HL-60 (cell line): ENCODE measurements around the gene FAM107B.

ENCODE experiments used
- POLR2AphosphoS5 ChIP-seq: IDR thresholded peaks from 2 replicates; pipeline ENCODE4 v1.6.1; 2012; ENCODE audit warnings: low read depth
- TF ChIP-seq, protein P1 (sequence below): IDR thresholded peaks from one replicate; pipeline ENCODE4 v1.5.1; 2011; ENCODE audit warnings: low read length, control low read depth, inconsistent platforms; ENCODE audit not compliant: insufficient read depth

DNA sequence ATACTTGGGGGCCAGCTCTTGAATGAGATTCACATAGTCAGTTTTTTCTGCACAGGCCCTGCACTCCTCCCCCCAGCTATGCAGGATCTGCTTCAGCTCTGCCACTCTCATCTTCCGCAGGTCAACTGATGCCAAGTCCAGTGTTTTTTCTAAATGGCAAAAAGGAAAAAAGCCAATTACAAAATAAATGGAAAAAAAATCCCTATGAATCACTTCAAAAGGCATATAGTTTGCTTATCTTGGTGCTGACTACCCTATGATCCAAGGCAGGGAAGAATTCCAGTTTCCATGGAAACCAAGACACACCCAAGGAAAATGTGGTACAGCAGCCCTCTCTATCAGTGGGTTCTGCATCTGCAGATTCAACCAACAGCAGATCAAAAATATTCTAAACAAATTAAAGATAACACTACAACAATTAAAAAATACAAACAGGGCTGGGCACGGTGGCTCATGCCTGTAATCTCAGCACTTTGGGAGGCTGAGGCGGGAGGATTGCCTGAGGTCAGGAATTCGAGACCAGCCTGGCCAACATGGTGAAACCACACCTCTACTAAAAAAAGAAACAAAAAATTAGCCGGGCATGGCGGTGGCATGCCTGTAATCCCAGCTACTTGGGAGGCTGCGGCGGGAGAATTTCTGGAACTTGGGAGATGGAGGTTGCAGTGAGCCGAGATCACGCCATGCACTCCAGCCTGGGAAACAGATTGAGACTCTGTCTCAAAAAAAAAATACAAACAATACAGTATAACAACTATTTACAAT lies 45.5 kb upstream of the FAM107B start:
- TF ChIP-seq, protein P1, sequence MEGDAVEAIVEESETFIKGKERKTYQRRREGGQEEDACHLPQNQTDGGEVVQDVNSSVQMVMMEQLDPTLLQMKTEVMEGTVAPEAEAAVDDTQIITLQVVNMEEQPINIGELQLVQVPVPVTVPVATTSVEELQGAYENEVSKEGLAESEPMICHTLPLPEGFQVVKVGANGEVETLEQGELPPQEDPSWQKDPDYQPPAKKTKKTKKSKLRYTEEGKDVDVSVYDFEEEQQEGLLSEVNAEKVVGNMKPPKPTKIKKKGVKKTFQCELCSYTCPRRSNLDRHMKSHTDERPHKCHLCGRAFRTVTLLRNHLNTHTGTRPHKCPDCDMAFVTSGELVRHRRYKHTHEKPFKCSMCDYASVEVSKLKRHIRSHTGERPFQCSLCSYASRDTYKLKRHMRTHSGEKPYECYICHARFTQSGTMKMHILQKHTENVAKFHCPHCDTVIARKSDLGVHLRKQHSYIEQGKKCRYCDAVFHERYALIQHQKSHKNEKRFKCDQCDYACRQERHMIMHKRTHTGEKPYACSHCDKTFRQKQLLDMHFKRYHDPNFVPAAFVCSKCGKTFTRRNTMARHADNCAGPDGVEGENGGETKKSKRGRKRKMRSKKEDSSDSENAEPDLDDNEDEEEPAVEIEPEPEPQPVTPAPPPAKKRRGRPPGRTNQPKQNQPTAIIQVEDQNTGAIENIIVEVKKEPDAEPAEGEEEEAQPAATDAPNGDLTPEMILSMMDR, result no peak
- TF ChIP-seq POLR2AphosphoS5, result no peak
